Measurements from ENCODE around the gene HSPA4L. TPM values are rescaled to one million over a fixed set of nuclear protein-coding genes. Genes with fewer than 3 reads are reported as not detected.

The HSPA4L gene
- total and polyA plus RNA-seq, 10 of the 15 experiments (the other 5 are each of a cell fraction or from before 2014, with no cell fraction given): 8.6 to 40.5 (median 21.4) TPM

GRCh38 chr4:127783955-127784770, 2.0 kb downstream of the HSPA4L start (continued):
- no peak for TF ChIP-seq NFYB (IDR thresholded peaks at IDR 0.05; ENCODE audit: insufficient read depth, low read depth, low read length)
- TF ChIP-seq KDM1A (IDR thresholded peaks at IDR 0.05; ENCODE audit: borderline replicate concordance): no peak
- no peak for TF ChIP-seq E2F8 (IDR thresholded peaks at IDR 0.05; ENCODE audit: low read depth, partially characterized antibody)
- TF ChIP-seq RBBP5 (conservative IDR thresholded peaks at IDR 0.05): no peak
- TF ChIP-seq NFYA (IDR thresholded peaks at IDR 0.05; ENCODE audit: borderline replicate concordance, low read depth, low read length): no peak
- TF ChIP-seq CUX1 (IDR thresholded peaks at IDR 0.05; ENCODE audit: insufficient replicate concordance, low read depth, low read length): no peak
